Stimulated activated CD8-positive, alpha-beta memory T cell treated with anti-CD3 and anti-CD28 coated beads, Interleukin-4, amount 100 ng/mL, for 48 hours (primary cell): ENCODE data around the gene RECQL5.
"Not testable (repeated sequence)": the region's sequence is repeated elsewhere in the genome, so short reads cannot be mapped to it uniquely, and the experiment has no call there.

ENCODE experiments used
- DNase-seq: peaks from one replicate; pipeline ENCODE4 v3.0.0-alpha.2; 2020

Gene RECQL5

DNA sequence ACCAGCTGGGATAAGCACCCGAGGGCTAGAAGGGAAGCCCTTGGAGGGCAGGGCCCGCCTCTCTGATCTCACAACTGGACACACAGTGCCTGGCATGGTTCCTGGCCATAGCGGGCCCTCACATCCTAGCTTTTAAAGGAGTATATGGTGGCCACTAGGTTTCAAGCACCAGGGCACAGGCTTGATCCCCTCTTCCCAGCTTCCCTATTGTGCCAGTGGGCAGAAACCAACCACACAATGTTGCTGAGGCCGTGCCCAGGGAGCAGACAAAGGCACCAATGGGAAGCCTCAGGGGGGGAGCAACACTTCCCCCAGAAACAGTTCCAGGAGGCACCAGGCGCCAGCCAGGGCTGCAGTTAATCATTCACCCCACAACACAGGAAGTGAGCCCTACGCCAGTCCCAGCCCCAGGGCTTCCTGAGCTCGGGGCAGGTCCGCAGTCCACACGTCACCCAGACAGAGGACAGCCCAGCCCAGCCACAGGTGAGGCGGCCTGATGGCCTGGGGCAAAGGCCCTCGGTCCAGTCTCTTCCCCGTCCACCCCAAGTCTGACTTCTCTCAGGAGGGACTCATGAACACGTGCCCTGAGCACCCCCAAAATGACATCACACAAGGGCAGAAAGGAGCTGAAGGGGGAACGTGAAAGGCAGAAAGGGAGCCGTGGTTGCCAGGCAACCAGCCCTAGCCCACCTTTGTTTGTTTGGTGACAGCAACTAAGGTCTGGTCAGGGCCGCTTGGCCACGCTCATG is 20.9 kb downstream of the RECQL5 start:
- no peak for DNase-seq

DNA sequence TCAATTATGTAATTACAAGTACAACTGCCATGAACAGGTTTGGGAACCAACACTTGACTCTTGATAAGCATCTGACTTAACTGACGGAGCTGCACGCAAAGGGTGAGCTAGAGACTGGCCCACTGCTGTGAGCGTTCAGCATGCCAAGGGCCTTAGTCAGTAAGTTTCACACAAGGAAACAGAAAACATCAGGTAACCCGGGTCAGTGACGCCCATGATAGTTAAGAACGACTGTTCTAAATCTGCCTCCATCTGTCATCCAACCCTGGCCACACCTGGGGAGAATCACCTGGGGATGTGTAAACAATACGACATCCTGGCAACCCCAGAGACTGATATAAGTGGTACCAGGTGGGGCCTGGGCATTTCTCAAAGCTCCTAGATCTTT is 21.5 kb downstream of the RECQL5 start:
- DNase-seq: no peak

DNA sequence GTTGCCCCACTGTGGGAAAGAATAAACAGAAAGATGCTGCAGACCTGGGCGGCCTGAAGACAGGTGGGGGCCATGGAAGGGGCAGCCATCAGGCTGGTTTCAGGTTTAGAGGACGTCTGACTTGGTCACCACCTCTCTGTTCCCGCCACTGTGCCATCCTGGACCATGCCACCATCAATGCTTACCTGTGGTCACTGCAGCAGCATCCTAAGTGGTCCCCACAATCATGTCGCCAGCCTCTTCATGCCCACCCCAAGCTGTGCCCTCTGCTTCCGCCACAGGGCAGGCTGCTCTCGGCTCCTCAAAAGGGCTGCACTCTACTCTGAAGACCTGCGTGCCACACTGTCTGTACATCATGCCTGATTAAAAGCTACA is 23.3 kb downstream of the RECQL5 start:
- DNase-seq: no peak

DNA sequence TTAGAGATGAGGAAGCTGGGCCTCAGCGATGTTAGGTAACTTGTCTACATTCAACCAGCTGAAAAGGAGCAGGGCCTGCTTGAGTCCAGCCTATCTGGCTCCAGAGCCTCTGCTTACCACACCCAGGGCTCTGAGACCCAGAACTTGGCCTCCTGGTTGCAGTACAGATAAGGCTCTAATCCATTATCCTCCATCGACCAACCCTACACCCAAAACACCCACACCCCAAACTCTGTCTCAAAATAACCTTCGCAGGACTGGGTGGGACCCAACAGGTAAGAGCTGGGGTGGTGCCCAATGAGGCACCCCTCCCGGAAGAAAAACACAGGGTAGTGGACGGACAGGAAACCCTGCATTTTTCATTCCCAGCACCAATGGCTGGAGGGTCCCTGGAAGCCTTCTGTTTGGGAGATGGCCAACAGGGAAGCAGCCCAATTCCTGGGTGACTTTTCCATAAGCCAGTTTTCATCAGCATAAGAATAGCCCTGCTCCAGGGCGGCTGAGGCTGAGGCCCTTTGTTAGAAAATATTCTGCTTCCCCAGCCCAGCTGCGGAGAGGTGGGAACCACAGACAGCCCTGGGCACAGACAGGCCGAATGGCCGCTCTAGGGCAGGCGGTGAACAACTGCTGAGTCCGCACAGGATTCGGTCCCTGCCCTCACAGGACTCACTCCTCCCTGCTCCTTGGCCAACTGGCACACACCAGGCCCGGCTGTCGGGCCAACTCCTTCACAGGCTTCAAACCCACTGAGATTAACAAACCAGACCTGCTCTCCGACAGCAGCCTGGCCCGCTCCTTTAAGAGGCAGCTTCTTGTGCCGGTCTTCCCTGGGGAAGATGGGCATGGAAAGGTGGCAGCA is 23.9 kb downstream of the RECQL5 start:
- no peak for DNase-seq

DNA sequence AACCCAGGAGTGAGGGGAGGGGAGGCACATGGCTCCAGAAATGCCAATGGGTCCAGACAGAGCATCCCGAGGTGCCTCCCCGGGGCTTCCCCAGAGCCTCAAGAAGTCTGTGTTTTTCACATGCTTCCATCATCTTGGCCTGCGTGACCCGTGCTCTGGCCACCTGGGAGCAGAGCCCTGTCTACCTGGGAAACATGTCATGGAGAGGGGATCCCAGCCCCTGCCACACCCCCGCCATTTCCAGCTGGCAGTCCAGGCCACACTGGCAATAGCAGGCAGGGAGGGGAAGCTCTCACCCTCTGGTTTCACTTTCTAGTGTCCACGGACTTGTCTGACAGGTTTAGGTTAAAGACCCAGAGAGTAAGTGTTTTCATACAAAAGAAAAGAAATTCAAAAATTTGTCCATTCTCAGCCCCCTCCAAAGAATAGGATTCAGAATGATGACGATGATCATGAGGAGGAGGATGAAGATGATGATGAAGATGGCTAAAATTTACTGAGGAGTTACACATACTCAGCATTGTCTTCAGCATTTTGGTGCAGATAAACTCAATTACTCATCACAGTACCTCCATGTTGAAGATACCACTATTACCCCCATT is 24.7 kb downstream of the RECQL5 start:
- DNase-seq: no peak

DNA sequence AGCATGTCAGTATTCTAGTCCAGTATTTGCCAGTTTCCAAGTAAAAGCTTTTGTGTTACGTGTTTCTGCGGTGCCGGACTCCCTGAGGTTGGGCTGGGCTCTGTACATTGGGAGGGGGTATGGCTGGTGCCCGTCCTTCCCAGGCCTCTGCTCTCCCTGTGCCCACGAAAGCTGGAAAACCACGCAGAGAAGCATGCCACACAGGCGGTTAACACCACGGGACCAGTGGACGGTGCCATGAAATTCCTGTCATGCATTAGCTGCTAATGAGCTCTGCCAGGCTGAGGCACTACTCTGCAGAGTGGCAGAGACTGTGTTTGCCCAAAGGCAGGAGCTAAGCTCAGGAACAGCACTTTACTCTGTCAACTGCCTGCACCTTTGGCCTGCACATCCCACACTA is 25.6 kb downstream of the RECQL5 start:
- DNase-seq: no peak

DNA sequence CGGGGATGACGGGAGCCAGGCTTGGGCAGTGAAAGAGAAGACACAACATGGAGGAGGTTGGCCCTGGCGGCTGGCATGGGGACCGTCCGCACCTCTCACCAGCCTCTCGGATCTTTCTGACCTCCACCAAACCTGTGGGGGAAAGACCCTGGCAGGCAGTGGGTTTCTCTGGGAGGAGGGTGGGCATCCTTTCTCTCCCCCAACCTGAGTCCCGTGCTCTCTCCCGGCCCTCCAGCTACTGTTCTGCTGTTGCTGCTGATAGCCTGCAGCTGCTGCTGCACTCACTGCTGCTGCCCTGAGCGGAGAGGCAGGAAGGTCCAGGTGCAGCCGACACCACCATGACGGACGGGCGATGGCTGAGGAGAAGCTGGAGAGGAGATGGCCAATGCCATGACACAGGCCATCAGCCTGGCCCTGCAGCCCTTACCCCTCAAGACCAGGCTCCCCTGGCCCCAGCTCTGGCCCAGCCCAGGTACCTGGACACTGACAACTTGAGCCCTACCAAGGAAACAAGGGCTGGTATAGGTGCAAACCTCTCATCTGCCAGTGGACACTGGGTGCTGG is 26.3 kb downstream of the RECQL5 start:
- no peak for DNase-seq

DNA sequence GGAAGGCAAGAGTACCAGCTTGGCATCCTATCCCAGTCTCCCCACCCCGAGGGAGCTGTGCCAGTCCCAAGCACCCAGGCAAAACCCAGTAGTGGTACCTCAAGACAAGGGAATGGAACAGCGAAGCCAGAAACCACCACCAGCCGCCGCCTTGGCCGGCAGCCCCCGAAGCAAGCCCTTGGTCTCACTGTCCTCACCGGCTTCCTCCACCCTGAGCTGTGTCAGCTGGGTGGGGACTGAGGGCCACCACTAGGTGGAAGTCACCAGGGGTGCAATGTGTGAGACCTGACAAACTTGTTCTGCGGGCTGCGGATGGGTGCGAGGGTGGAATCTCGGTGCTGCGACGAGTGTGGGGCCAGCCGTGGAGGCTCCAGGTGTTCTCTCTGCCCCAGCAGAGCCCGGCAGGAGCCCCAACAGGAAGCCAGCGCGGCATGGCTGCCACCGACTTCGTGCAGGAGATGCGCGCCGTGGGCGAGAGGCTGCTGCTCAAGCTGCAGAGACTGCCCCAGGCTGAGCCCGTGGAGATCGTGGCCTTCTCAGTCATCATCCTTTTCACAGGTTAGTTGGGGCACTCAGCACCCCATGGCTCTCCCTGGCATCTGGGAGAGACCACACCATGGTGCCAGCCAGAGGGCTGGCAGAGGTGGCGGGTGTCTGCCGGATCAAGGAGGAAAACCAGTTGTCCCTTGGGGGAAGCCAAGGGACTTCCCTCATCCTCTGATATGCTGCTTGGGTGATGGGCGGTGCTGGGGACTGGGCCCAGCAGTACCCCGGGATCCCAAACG is 27.0 kb downstream of the RECQL5 start:
- DNase-seq: no peak

DNA sequence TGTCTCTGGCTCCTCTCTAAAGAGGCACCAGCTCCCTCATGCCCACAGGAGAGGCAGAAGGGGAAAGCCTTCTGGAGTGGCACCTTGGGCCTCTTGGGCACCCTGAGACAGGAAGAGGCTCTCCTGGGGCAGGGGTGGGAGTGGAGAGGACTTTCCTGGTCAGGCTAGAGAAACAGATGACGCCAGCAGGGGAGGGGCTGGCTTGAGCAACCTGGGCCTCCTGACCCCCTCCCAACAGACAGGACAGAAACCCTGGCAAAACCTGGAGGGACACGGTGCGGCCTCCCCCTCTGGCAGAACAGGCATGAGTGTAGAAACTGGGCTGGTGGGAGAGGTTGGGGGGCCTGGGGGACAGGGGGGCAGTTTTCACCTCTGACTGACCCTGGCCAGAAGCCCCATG is 27.6 kb downstream of the RECQL5 start:
- DNase-seq: no peak

DNA sequence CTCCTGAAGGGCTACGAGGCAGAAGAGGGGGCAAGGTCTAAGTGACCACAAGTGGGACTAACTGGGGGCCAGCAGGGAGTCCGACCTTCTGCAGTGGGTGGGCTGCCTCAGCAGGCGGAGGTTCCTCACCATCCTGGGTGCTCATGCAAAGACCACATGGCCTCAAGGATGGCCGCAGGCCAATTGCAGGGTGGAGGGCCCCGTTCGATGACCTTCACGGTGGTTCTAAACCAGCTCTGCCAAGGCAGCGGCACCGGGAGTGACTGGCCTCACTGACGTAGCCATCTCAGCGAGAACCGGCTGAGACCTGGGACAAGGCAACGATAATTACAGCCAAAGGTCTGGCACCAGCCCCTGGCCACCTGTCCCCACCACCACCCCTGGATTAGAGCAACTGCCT is 28.1 kb downstream of the RECQL5 start:
- no peak for DNase-seq

DNA sequence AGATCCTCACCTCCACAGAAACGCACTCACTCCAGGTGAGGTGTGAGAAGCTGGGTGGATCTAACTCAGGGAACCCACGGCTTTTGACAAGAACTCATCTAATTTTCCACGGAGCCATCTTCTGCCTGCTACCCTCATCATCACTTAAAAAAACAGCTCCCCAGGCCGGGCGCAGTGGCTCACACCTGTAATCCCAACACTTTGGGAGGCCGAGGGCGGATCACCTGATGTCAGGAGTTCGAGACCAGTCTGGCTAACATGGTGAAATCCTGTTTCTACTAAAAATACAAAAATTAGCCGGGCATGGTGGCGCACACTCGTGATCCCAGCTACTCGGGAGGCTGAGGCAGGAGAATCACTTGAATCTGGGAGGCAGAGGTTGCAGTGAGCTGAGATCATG is 28.9 kb downstream of the RECQL5 start:
- DNase-seq: not testable (repeated sequence)

DNA sequence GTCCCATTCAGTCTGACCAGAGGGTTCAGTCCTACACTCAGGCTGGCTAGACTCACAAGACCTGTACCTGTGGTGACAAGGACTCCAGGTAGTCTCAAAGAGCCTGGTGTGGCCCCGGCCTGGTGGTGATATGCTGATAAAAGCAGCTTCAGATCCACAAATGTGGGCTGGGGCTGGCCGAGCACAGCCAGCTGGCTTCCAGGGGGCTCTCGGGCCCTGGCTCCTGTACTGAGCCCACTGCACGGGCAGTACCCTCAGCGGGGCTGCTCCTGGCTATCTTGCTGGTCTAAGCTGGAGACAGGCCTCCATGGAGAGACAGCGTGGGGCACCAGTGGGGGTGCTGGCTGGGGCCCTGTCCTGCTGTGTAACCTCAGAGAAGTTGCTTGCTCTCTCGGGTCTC is 29.4 kb downstream of the RECQL5 start:
- no peak for DNase-seq

DNA sequence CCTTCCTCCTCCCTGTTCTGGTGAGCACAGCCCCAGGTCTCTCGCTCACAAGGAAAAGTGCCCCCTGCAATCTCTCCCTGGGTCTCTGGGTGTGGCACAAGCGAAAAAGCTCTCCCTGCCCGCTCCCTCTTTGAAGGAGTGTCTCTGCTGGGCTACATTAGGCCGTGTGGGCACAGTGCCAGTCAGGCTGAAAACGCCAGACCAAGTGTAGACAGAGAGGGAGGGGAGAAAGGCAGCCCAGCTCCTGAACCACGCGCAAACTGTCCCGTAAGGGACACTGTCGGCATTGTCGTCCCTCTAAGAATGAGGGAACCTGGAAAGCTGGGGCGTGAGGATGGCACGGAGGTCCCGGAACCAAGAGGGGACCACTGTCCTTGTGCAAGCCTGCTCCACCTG is 29.8 kb downstream of the RECQL5 start:
- no peak for DNase-seq

DNA sequence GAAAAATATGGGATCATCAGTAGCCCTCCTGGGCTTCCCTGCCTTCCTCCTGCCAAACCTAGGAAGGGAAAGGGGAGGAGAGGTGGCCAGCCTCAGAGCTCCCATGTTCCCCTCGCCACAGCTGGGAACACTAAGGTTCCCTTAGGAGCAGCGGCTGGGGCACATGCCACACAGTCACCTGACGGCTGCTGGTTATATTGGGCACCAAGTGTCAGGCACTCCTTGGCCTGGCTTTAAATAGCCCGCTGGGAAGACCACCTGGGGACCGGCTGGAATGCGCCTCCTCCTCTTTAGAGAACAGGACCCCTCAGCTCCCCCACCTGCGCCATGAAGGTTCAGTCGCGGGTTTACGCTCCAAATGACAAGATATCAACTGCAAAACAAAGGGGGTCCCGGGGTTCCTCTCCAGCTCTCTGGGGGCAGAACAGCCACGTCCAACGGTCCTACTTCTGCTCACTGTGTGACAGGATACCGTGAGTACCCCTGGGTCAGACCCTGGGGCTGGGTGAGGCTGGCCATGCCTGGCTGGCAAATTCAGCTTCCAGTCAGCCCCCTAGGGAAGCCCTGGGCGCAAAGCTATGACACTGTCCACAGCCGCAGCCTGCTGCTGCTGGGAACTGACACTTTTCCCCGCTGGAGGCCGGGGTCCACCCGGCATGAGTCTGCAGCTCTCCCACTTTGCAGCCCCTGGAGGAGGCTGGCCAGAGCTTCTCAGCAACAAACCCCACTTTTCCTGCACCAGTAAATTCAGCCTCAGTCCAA is 30.4 kb downstream of the RECQL5 start:
- DNase-seq: no peak

DNA sequence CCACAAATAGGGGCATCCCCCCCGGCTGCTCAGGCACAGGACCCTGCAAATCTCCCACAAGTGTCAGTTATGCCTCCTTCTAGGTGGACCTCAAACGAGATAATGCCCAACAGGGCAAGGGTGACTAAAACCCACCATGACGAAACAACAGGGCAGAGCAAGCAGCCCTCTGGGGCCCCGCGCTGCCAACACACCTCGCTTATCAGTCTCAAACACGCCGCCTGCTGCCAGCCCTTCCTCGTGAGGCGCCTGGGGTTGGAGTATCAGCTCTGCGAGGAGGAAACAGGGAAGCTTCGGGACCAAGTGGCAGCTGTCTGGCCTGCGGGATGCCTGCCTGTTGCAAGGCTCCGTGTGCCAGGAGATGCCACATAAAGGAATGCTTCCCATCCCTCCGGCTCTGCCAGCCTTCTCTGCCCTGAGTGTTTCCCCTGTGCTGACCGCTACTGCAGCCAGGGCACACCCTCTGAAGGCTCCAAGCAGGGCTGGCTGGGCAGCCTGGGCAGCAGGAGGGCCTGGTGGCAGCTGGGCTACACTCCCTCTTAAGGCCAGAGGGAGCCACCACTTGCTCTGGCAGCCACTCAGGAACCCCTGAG is 31.2 kb downstream of the RECQL5 start:
- DNase-seq: no peak

DNA sequence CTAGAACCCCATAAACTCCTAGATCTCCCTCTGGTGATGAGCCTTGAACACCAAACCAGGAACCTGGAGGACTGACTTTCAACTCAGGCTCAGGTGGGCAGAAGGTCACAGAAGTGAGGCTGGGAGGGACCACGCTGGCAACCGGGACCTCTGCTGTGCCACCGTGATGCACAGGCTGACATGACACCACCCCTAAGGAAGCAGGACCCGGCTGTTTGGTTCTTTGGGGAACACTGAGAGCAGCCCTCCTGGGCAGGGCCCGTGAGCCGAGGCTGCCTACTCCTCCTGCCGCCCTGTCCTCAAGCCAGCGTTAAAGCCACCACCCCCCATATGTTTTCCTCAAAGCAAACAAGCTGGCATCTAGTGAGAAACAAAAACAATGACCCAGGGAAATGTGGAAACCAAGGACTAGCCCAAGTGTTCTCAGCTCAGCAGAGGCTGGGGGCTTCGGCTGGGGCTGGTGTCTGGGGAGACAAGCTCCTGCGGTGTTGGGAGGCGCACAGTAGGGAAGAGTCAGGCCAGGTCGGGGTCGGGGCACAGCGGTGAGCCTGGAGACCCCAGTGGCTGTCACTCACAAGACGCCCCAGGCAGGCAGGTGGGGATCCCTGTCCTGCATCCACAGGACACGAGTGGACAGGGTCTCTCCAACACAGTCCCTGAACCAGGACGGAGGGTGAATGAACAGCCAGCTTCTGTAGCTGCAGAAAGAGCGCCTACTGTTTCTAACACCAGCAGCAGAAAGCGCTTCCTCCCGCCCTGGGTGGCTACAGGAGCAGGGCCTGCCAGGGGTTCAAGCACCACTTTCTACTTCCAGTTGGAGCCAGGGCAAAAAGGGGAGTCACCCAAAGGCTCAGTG is 32.0 kb downstream of the RECQL5 start:
- DNase-seq: no peak

DNA sequence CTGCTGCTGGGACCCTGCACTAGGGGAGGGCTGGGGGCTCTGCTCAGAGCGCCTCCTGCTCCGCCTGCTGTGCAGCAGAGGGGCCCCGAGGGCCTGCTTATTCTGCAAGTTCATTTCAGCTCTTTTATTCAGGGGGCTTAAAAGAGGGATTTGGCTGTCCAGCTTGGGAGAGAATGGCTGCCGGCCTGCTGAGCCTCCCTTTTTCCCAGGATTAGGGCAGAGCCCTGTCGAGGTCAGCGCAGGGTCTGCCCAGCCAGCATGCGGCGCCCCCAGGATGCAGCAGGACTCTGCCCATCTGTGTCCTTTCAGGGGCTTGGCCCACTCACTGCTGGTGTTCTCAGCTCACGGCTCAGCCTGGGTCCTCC is 32.6 kb downstream of the RECQL5 start:
- DNase-seq: no peak

DNA sequence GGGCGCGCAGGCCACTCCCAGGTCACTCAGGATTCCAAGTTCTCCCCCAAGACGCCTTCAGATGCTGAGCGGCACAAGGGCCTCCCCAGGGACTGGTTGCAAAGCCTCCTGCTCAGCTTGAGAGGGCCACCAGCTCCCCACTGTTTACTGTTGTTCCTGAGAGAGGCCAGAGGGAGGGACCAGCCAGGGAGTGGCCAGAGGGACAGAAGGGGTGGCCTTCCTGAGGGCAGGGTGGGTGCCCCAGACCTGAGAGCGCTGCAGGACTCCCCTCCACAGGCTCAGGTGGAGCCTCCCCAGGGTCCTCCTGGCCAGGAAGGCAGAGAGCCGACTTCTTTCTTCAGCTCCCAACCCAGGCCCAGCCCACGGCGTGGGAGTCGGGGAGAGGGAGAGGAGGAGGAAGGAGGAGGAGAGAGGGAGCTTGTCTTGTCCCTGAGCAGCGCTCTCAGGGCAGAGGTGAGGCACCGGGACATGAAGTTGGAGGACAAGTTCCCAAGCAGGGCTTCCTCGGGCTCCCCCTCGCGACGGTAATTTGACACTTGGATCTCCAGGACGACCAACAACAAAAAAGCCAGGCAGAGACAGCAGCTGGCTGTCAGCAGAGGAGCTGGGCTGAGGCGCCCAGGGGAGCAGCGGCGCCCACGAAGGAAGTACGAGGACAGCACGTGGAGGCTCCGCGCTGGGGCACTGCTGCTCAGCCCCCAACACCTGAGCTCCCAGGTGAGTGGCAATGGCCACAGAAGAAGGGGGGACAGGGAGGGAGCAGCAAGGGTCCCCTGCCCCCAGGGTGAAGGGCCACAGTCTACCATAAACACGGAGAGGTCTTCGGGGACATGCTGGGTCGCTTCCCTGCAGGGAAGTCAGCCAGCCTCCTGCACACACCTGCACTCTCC is 33.2 kb downstream of the RECQL5 start:
- peak; percentile 58 for DNase-seq

DNA sequence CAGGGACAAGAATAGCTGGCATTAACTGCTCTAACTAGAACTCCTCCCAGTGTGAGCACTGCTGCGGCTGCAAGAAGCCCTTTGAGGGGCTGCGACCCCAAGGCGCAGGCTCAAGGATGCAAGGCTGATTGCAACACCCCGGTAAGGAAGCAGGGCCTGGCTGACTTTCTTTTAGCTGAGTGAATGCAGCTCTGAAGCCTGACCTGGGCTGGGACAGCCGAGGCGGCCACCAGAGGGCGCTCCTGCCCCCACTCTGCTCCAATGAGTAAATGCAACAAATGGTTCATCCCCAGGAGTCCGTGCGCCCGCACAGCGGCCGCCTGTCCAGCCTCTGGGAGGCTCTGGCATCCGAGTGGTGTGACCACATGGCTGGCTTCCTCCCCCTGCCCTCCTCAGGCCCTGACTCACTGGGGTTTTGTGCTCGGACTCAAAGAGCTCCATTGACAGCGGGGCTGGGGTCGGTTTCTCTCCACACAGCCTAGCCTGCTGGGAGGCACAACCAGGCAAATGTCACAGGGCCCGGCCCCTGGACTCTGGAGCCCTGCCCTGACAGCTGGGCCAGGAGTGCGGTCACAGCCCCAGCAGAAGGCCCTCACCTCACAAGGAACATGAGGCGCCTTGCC is 34.0 kb downstream of the RECQL5 start, which contains the start of gene SMIM5:
Gene SMIM5 (plus strand): TSS at position 572 of the 623 bp plus-strand sequence. CDS start 6,768 bp downstream, outside the sequence.
- DNase-seq: peak; percentile 93
